ENCODE data around the gene ADAM22.

Gene ADAM22

GRCh38 chr7:88201305-88201704, 267.3 kb downstream of the ADAM22 start:
- no peak overlapping the region for H3K4me3 ChIP-seq
- H4K20me1 ChIP-seq = no peaks in the 10 kb centered on the region
- no peak overlapping the region for H3K27ac ChIP-seq
- H3K36me3 ChIP-seq = peaks cover 41 to 66% (median 51%) of the 10 kb centered on the region in 11 experiments
- no peak overlapping the region for H3K9ac ChIP-seq
- no peaks in the 10 kb centered on the region for H3K4me1 ChIP-seq
- TF ChIP-seq Cebpa-rat (IDR thresholded peaks at IDR 0.05) = no peak
- H3K27me3 ChIP-seq = no peaks in the 10 kb centered on the region
- no peaks in the 10 kb centered on the region for H3K9me3 ChIP-seq (replicated peaks in 1 of 11)
- no peak overlapping the region for H3K4me2 ChIP-seq

GRCh38 chr7:88202278-88202677, 268.2 kb downstream of the ADAM22 start:
- H3K9ac ChIP-seq = no peak overlapping the region
- no peaks in the 10 kb centered on the region for H3K27me3 ChIP-seq
- no peak overlapping the region for H3K4me2 ChIP-seq
- peaks cover 50 to 74% (median 61%) of the 10 kb centered on the region in 11 experiments for H3K36me3 ChIP-seq
- TF ChIP-seq Cebpa-rat (IDR thresholded peaks at IDR 0.05) = no peak
- no peaks in the 10 kb centered on the region for H3K9me3 ChIP-seq (replicated peaks in 1 of 11)
- no peaks in the 10 kb centered on the region for H3K4me1 ChIP-seq
- no peak overlapping the region for H3K4me3 ChIP-seq
- H3K27ac ChIP-seq = no peak overlapping the region
- no peaks in the 10 kb centered on the region for H4K20me1 ChIP-seq

- Histone ChIP-seq H3K4me2 (no peak overlapping the region), H3K9me3 (replicated peaks in 1 of 11) (no peaks in the 10 kb centered on the region), H3K4me3 (no peak overlapping the region), H3K36me3 (peaks cover 56 to 76% (median 66%) of the 10 kb centered on the region in 11 experiments), H4K20me1 (no peaks in the 10 kb centered on the region), H3K27ac (no peak overlapping the region), H3K27me3 (no peaks in the 10 kb centered on the region), H3K4me1 (no peaks in the 10 kb centered on the region), H3K9ac (no peak overlapping the region)
- TF ChIP-seq Cebpa-rat (IDR thresholded peaks at IDR 0.05) = no peak
Observed at GRCh38 chr7:88202799-88203198, 268.7 kb downstream of the ADAM22 start.

- Histone ChIP-seq H3K27me3 (no peaks in the 10 kb centered on the region), H3K4me3 (no peak overlapping the region), H3K4me2 (no peak overlapping the region)
Observed at GRCh38 chr7:88203401-88203800, 269.4 kb downstream of the ADAM22 start.

GRCh38 chr7:88204525-88205110, 270.6 kb downstream of the ADAM22 start:
- no peak for TF ChIP-seq Cebpa-rat (IDR thresholded peaks at IDR 0.05)
- Histone ChIP-seq H4K20me1 (peaks cover 0 to 3% (median 0%) of the 10 kb centered on the region in 11 experiments; a peak in 2 of 22 replicates), H3K27ac (no peak overlapping the region; a peak in 1 of 22 replicates), H3K36me3 (peaks cover 73 to 94% (median 84%) of the 10 kb centered on the region in 11 experiments), H3K4me1 (no peaks in the 10 kb centered on the region), H3K9me3 (replicated peaks in 1 of 11) (no peaks in the 10 kb centered on the region), H3K9ac (no peak overlapping the region), H3K4me2 (no peak overlapping the region), H3K27me3 (no peaks in the 10 kb centered on the region), H3K4me3 (no peak overlapping the region)

More at GRCh38 chr7:88203401-88203800, 269.4 kb downstream of the ADAM22 start:
- H3K4me1 ChIP-seq = no peaks in the 10 kb centered on the region
- H3K9me3 ChIP-seq (replicated peaks in 1 of 11) = no peaks in the 10 kb centered on the region
- no peaks in the 10 kb centered on the region for H4K20me1 ChIP-seq
- no peak overlapping the region for H3K27ac ChIP-seq
- peaks cover 62 to 82% (median 72%) of the 10 kb centered on the region in 11 experiments for H3K36me3 ChIP-seq
- no peak overlapping the region for H3K9ac ChIP-seq
- no peak for TF ChIP-seq Cebpa-rat (IDR thresholded peaks at IDR 0.05)

GRCh38 chr7:88205179-88205578, 271.1 kb downstream of the ADAM22 start:
- H3K27ac ChIP-seq = no peak overlapping the region
- TF ChIP-seq Cebpa-rat (IDR thresholded peaks at IDR 0.05) = no peak
- peaks cover 0 to 9% (median 0%) of the 10 kb centered on the region in 11 experiments; a peak in 4 of 22 replicates for H4K20me1 ChIP-seq
- no peak overlapping the region for H3K4me2 ChIP-seq
- H3K4me1 ChIP-seq = no peaks in the 10 kb centered on the region
- no peak overlapping the region for H3K9ac ChIP-seq
- H3K36me3 ChIP-seq = peaks cover 79 to 100% (median 90%) of the 10 kb centered on the region in 11 experiments
- H3K27me3 ChIP-seq = no peaks in the 10 kb centered on the region
- no peak overlapping the region for H3K4me3 ChIP-seq
- H3K9me3 ChIP-seq (replicated peaks in 1 of 11) = no peaks in the 10 kb centered on the region

GRCh38 chr7:88206254-88206653, 272.2 kb downstream of the ADAM22 start:
- Histone ChIP-seq H3K36me3 (peaks cover 86 to 100% (median 96%) of the 10 kb centered on the region in 11 experiments), H3K9me3 (replicated peaks in 1 of 11) (no peaks in the 10 kb centered on the region), H3K27ac (no peak overlapping the region), H3K9ac (no peak overlapping the region), H3K4me3 (no peak overlapping the region), H3K27me3 (no peaks in the 10 kb centered on the region), H3K4me2 (no peak overlapping the region), H4K20me1 (peaks cover 0 to 17% (median 3%) of the 10 kb centered on the region in 11 experiments; a peak in 9 of 22 replicates), H3K4me1 (no peaks in the 10 kb centered on the region)
- no peak for TF ChIP-seq Cebpa-rat (IDR thresholded peaks at IDR 0.05)

GRCh38 chr7:88208521-88208920, 274.5 kb downstream of the ADAM22 start:
- H3K9me3 ChIP-seq (replicated peaks in 1 of 11) = no peaks in the 10 kb centered on the region
- H3K4me1 ChIP-seq = no peaks in the 10 kb centered on the region
- peaks cover 10 to 40% (median 24%) of the 10 kb centered on the region in 11 experiments; a peak in 14 of 22 replicates for H4K20me1 ChIP-seq
- H3K27ac ChIP-seq = no peak overlapping the region
- H3K4me3 ChIP-seq = no peak overlapping the region
- peaks cover 96 to 100% (median 98%) of the 10 kb centered on the region in 11 experiments for H3K36me3 ChIP-seq
- no peak for TF ChIP-seq Cebpa-rat (IDR thresholded peaks at IDR 0.05)
- H3K9ac ChIP-seq = no peak overlapping the region
- H3K4me2 ChIP-seq = no peak overlapping the region
- H3K27me3 ChIP-seq = no peaks in the 10 kb centered on the region

- Histone ChIP-seq H3K4me1 (peaks cover 5 to 11% (median 7%) of the 10 kb centered on the region in 10 experiments), H3K4me2 (no peak overlapping the region), H3K27me3 (no peaks in the 10 kb centered on the region), H3K9ac (no peak overlapping the region), H3K36me3 (peaks cover 90 to 97% (median 94%) of the 10 kb centered on the region in 11 experiments), H3K9me3 (replicated peaks in 1 of 11) (no peaks in the 10 kb centered on the region), H3K27ac (no peak overlapping the region), H4K20me1 (peaks cover 18 to 70% (median 46%) of the 10 kb centered on the region in 11 experiments; a peak in 18 of 22 replicates), H3K4me3 (no peak overlapping the region)
- TF ChIP-seq Cebpa-rat (IDR thresholded peaks at IDR 0.05) = no peak
Observed at GRCh38 chr7:88212918-88213317, 278.9 kb downstream of the ADAM22 start.

- H3K36me3 ChIP-seq = peaks cover 75 to 81% (median 79%) of the 10 kb centered on the region in 11 experiments
- no peak overlapping the region for H3K27ac ChIP-seq
- peaks cover 24 to 78% (median 51%) of the 10 kb centered on the region in 11 experiments; a peak in 18 of 22 replicates for H4K20me1 ChIP-seq
- H3K4me3 ChIP-seq = no peak overlapping the region
- no peaks in the 10 kb centered on the region for H3K9me3 ChIP-seq (replicated peaks in 1 of 11)
- H3K9ac ChIP-seq = no peak overlapping the region
- H3K27me3 ChIP-seq = no peaks in the 10 kb centered on the region
- no peak for TF ChIP-seq Cebpa-rat (IDR thresholded peaks at IDR 0.05)
- H3K4me2 ChIP-seq = no peak overlapping the region
- H3K4me1 ChIP-seq = peaks cover 10 to 17% (median 15%) of the 10 kb centered on the region in 10 experiments
Observed at GRCh38 chr7:88214456-88214855, 280.4 kb downstream of the ADAM22 start.

Data from BLaER1 treated with 17β-estradiol and CSF1 and Interleukin-3, amounts not matched to agents 10 nM and 100 nM (cell line).